Ovary (tissue), 9 donors: ENCODE measurements around the gene STMN3. TPM values are rescaled to one million over a fixed set of nuclear protein-coding genes. Genes with fewer than 3 reads are reported as not detected.
A peak's percentile ranks its signal among the peaks of the same experiment; 100 is the strongest.
"Not testable (repeated sequence)": the region's sequence is repeated elsewhere in the genome, so short reads cannot be mapped to it uniquely, and the experiment has no call there.

Experiments
- DNase-seq, 5 donors: peaks; one replicate each; pipeline ENCODE4 v3.0.0-alpha.2; 2019 to 2020
- H3K27ac ChIP-seq, 2 donors: fragments of 200-600 bp; one replicate each; pipeline versions ENCODE4 v1.5.1 to v1.8.0; 2019 to 2022
- H3K27me3 ChIP-seq: fragments of 200-600 bp; one replicate; pipeline ENCODE4 v1.8.0; 2022
- H3K36me3 ChIP-seq: fragments of 200-600 bp; sonication (generic); one replicate; pipeline ENCODE4 v1.5.1; 2019
- H3K4me1 ChIP-seq: one replicate; pipeline ENCODE4 v1.8.1; 2013; ENCODE audit warnings: mild to moderate bottlenecking, moderate library complexity; ENCODE audit not compliant: insufficient read depth
- H3K4me3 ChIP-seq: fragments of 200-600 bp; sonication (generic); one replicate; pipeline ENCODE4 v1.5.1; 2017
- H3K9me3 ChIP-seq, 2 donors: fragments of 200-600 bp in 1 of 2; sonication (generic) in 1 of 2; one replicate each; pipeline versions ENCODE4 v1.5.1 to v1.8.1; 2013 to 2019; ENCODE audit warnings: mild to moderate bottlenecking in 1 of 2, moderate library complexity in 1 of 2
- CTCF ChIP-seq, 3 donors: fragments of 450-650 bp in 2 of 3; fragments of 200-600 bp in 1 of 3; IDR thresholded peaks; one replicate each; pipeline versions ENCODE4 v1.5.1 to v1.8.0; 2016 to 2022; ENCODE audit warnings: antibody characterized with exemption in 3 of 3, mild to moderate bottlenecking in 1 of 3
- EP300 ChIP-seq: sonication (generic); formaldehyde crosslinking; IDR thresholded peaks from one replicate; pipeline ENCODE4 v1.6.1; 2017; ENCODE audit warnings: antibody characterized with exemption
- POLR2A ChIP-seq: fragments of 450-650 bp; IDR thresholded peaks from one replicate; pipeline ENCODE4 v1.6.1; 2017; ENCODE audit warnings: antibody characterized with exemption, mild to moderate bottlenecking, moderate library complexity
- WGBS, 3 donors: extraction: QIAGEN DNeasy Blood & Tissue Kit in 1 of 3; methylation state at CpG; one replicate each; pipeline versions ENCODE4 v1.1.5 to v1.1.7; 2013 to 2017; 5-methylcytosine and 5-hydroxymethylcytosine counted together
- intact Hi-C, 4 donors: fragments of 100-400 bp; cut with DNase I; formaldehyde crosslinking; loops; one replicate each; pipeline versions ENCODE4 v1.11.0 to v1.15.1; 2022 to 2023
- polyA plus RNA-seq, 2 donors: library from polyadenylated mRNA; stranded (reverse); fragments of 200-250 nt in 1 of 2; fragments of 350-450 nt in 1 of 2; fragmentation: Illumina TruSeq in 1 of 2; extraction: RNeasy Lipid Tissue Mini Kit (QIAGEN cat#74804) in 1 of 2; gene quantifications; one replicate each; pipeline ENCODE4 v1.2.3, GENCODE V29; 2013 to 2014
- total RNA-seq, 7 donors: library from RNA; depleted of rRNA in 2 of 7; stranded (reverse); fragments of >200 nt in 2 of 7; fragmentation: NEBNext Ultra II Directional in 3 of 7; extraction: Animal tissue kit (Norgen Biotek cat#: 25700) in 3 of 7; gene quantifications; one replicate each; pipeline versions ENCODE4 v1.1.0 to v1.2.4, GENCODE V29; 2016 to 2023
- donor health status: DM: no; HTN: no; CAD: no; lungs with moderate emphysema.
- donor health status: DM: no; HTN: no; CAD: no.
- donor health status: Bipolar disorder and iron deficiency.
- donor health status: DM: yes; HTN: yes; CAD: no.
- donor health status: DM: no; HTN: no; CAD: no.
- donor health status: DM: yes; HTN: yes; CAD: no.

The STMN3 gene
- total and polyA plus RNA-seq, 9 donors: 7.4 to 91.1 (median 58.7) TPM

GRCh38 chr20:63652192-63652980, 838 bp downstream of the STMN3 start:
- no peaks in the 10 kb centered on the region for H3K9me3 ChIP-seq
- no peaks in the 10 kb centered on the region for H3K36me3 ChIP-seq
- peaks cover 19% of the 10 kb centered on the region for H3K4me1 ChIP-seq
- intact Hi-C loops: no loop called here
- H3K27ac ChIP-seq: no peak overlapping the region
- TF ChIP-seq CTCF (IDR thresholded peaks at IDR 0.05) (no peak), POLR2A (no peak), EP300 (no peak)
- no peaks in the 10 kb centered on the region for H3K27me3 ChIP-seq
- DNase-seq: peak; percentile 46 to 77 (median 73)
- WGBS, 3 donors: 0% methylated on average over 53 to 91 of the region's 91 CpGs
- peak overlapping the region; percentile 41 for H3K4me3 ChIP-seq

- H3K9me3 ChIP-seq: no peaks in the 10 kb centered on the region
- intact Hi-C loops: no loop called here
- no peak for TF ChIP-seq POLR2A
- no peak for TF ChIP-seq EP300
- no peak for TF ChIP-seq CTCF (IDR thresholded peaks at IDR 0.05)
- no peak overlapping the region for H3K27ac ChIP-seq
- WGBS, 3 donors: 6 to 20% (median 9%) methylated on average over 9 to 11 of the region's 11 CpGs
- H3K4me3 ChIP-seq: peak overlapping the region; percentile 41
- H3K36me3 ChIP-seq: no peaks in the 10 kb centered on the region
- DNase-seq: peak in 2 of 5 donors; percentile 47 to 73
- H3K27me3 ChIP-seq: no peaks in the 10 kb centered on the region
- peaks cover 15% of the 10 kb centered on the region for H3K4me1 ChIP-seq
Measured at GRCh38 chr20:63651942-63652191, 1.4 kb downstream of the STMN3 start.

GRCh38 chr20:63650486-63650885, 2.7 kb downstream of the STMN3 start:
- H3K9me3 ChIP-seq, H3K4me3 ChIP-seq, DNase-seq, H3K27me3 ChIP-seq, intact Hi-C loops, H3K27ac ChIP-seq, H3K36me3 ChIP-seq: not testable (repeated sequence)
- 36 to 80% (median 38%) methylated on average over 6 to 25 of the region's 25 CpGs for WGBS, 3 donors
- H3K4me1 ChIP-seq: peaks cover 15% of the 10 kb centered on the region

GRCh38 chr20:63648895-63649589, 4.2 kb downstream of the STMN3 start:
- 81 to 85% (median 82%) methylated on average over 11 of the region's 11 CpGs for WGBS, 3 donors
- H3K9me3 ChIP-seq: no peaks in the 10 kb centered on the region
- H3K4me3 ChIP-seq: no peak overlapping the region
- TF ChIP-seq EP300 (no peak), POLR2A (no peak), CTCF (IDR thresholded peaks at IDR 0.05) (no peak)
- peaks cover 15% of the 10 kb centered on the region for H3K4me1 ChIP-seq
- H3K36me3 ChIP-seq: no peaks in the 10 kb centered on the region
- intact Hi-C loops: loop anchor here in 1 of 4 donors (10.0 kb wide), 1 partner anchor 114 kb away; the partner anchor contains the start of gene PTK6
- H3K27ac ChIP-seq: no peak overlapping the region
- no peak for DNase-seq
- no peaks in the 10 kb centered on the region for H3K27me3 ChIP-seq

- TF ChIP-seq EP300 (no peak), CTCF (IDR thresholded peaks at IDR 0.05) (no peak), POLR2A (no peak)
- intact Hi-C loops: loop anchor here in 1 of 4 donors (10.0 kb wide), 1 partner anchor 113 kb away; the partner anchor contains the start of gene PTK6
- H3K27me3 ChIP-seq: no peaks in the 10 kb centered on the region
- no peaks in the 10 kb centered on the region for H3K9me3 ChIP-seq
- H3K4me3 ChIP-seq: no peak overlapping the region
- DNase-seq: no peak
- H3K27ac ChIP-seq: no peak overlapping the region
- peaks cover 13% of the 10 kb centered on the region for H3K4me1 ChIP-seq
- no peaks in the 10 kb centered on the region for H3K36me3 ChIP-seq
- WGBS, 3 donors: 94 to 95% (median 94%) methylated on average over 6 of the region's 6 CpGs
Measured at GRCh38 chr20:63648190-63648589, 5.0 kb downstream of the STMN3 start.
